ENCODE data around the gene ZNF785. TPM values are rescaled to one million over a fixed set of nuclear protein-coding genes. Genes with fewer than 3 reads are reported as not detected.
A peak's percentile ranks its signal among the peaks of the same experiment; 100 is the strongest.

The ZNF785 gene
- total and polyA plus RNA-seq, 2 of the 13 experiments (the other 11 are each of a cell fraction or from before 2014, with no cell fraction given): 0.01 TPM; not detected in 1

DNA sequence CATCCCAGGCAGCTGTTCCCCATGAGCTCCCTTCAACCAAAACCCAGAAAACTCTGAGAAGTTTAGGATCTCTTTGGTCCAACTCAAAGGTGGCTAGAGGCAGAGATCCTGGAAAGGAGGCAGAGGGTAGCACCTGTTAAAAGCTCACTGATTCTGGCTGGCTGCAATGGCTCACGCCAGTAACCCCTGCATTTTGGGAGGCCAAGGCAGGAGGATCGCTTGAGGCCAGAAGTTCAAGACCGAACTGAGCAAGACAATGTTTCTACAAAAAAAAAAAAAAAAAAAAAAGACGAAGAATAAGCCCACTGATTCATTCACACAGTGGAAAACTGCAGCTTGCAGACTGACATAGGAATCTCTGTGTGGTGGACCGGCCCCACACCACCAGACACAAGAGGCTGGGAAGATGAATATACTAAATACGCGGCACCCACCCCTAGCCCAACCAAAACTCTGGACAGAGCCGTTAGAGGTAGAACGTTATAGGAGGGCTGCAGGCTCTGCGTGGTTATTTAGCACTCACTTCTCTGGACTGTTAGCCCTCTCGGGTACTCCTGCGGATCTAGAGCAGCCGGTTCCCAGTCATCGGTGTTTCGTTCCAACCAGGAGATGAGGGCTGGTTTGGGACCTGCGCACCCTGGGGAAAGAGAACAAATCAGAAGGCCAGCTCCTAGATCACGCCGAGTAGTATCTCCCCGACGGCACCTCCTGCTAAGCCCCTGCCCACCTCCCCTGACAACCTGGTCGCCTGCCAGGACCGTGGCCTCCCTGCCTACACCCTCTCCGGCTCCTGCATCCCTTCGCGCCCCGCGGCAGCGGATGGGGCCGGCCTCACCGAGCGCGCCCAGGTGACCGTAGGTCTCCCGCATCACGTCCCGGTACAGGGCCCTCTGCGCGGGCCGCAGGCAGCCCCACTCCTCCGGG lies 23.8 kb upstream of the ZNF785 start (continued):
- TF ChIP-seq BCLAF1 (IDR thresholded peaks at IDR 0.05) (no peak), GATAD2A (CRISPR knock-in tag; IDR thresholded peaks at IDR 0.05) (no peak), PAWR (CRISPR knock-in tag; IDR thresholded peaks at IDR 0.05; ENCODE audit: borderline replicate concordance) (no peak), SRY (CRISPR knock-in tag; IDR thresholded peaks at IDR 0.05) (no peak), BRCA1 (CRISPR knock-in tag; IDR thresholded peaks at IDR 0.05) (no peak), YEATS4 (CRISPR knock-in tag; IDR thresholded peaks at IDR 0.05; ENCODE audit: borderline replicate concordance) (no peak), HCFC1 (IDR thresholded peaks at IDR 0.05; ENCODE audit: low read depth, low read length) (no peak), ZNF7 (CRISPR knock-in tag; IDR thresholded peaks at IDR 0.05) (no peak), ZNF136 (CRISPR knock-in tag; IDR thresholded peaks at IDR 0.05; ENCODE audit: low read depth) (no peak), ZNF329 (CRISPR knock-in tag; IDR thresholded peaks at IDR 0.05; ENCODE audit: low read depth) (peak; percentile 16; the same call in 1 of the 2 replicates), ATF4 (CRISPR knock-in tag; IDR thresholded peaks at IDR 0.05) (no peak; a peak in 1 of 4 replicates), PCBP2 (optimal IDR thresholded peaks at IDR 0.05; ENCODE audit: low read depth, low read length, poor library complexity, severe bottlenecking) (no peak), ATF7 (IDR thresholded peaks at IDR 0.05) (no peak), ATF7 (CRISPR knock-in tag; IDR thresholded peaks at IDR 0.05) (no peak; the same call in 1 of the 2 replicates), THRA (CRISPR knock-in tag; IDR thresholded peaks at IDR 0.05; ENCODE audit: borderline replicate concordance) (no peak), RBAK (CRISPR knock-in tag; IDR thresholded peaks at IDR 0.05) (no peak), SRSF1 (optimal IDR thresholded peaks at IDR 0.05; ENCODE audit: low read depth, low read length) (no peak), ELF1 (CRISPR knock-in tag; IDR thresholded peaks at IDR 0.05) (no peak), ZNF670 (CRISPR knock-in tag; IDR thresholded peaks at IDR 0.05; ENCODE audit: borderline replicate concordance) (no peak), TIGD3 (CRISPR knock-in tag; IDR thresholded peaks at IDR 0.05; ENCODE audit: borderline replicate concordance) (no peak), ZNF816 (CRISPR knock-in tag; IDR thresholded peaks at IDR 0.05; ENCODE audit: borderline replicate concordance) (no peak), SMARCC2 (IDR thresholded peaks at IDR 0.05) (no peak), PRPF4 (IDR thresholded peaks at IDR 0.05; ENCODE audit: low read depth, low read length, poor library complexity, severe bottlenecking) (no peak), SP5 (CRISPR knock-in tag; IDR thresholded peaks at IDR 0.05; ENCODE audit: borderline replicate concordance, low read depth) (no peak)
